GM06990 (cell line): ENCODE data around the gene MAGI2.

ENCODE experiments used
- DNase-seq: peaks from one replicate; pipeline ENCODE4 v3.0.0-alpha.2; 2011; ENCODE audit not compliant: insufficient read length; ENCODE audit errors: extremely low read depth
- H3K27me3 ChIP-seq: replicated peaks from 2 replicates; pipeline ENCODE4 v1.6.0; 2011; ENCODE audit warnings: low read length; ENCODE audit not compliant: control insufficient read depth, insufficient read depth
- H3K36me3 ChIP-seq: 2 replicates; pipeline ENCODE4 v1.5.1; 2011; ENCODE audit warnings: low read length; ENCODE audit not compliant: control insufficient read depth, insufficient read depth
- H3K4me3 ChIP-seq: replicated peaks from 2 replicates; pipeline ENCODE4 v1.5.1; 2011; ENCODE audit warnings: low read depth, mild to moderate bottlenecking, control low read depth, low read length
- TF ChIP-seq, protein P1 (sequence below): IDR thresholded peaks from 2 replicates; pipeline ENCODE4 v1.5.1; 2011; ENCODE audit warnings: low read length, control low read depth, mild to moderate bottlenecking, inconsistent platforms; ENCODE audit not compliant: insufficient read depth, poor library complexity, severe bottlenecking

The MAGI2 gene

DNA sequence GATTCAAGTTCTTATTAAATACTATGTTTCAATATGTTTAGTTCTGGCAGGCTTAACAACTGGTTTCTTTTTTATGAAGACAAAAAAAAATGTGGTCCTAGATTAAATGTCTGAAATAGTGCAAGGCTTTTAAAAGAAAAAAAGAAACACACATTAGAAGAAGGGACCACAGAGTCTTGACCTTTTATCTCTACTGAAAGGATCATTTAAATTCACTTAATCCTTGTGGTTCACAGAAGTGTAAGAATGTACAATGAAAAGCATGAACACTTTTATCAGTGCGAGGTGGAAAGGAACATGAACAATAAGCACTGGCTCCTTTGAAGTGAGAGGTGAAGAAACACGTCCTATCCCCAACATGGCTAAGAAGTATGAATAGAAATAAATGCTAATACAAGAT lies 765.1 kb downstream of the MAGI2 start:
- DNase-seq: no peak
- TF ChIP-seq, protein P1, sequence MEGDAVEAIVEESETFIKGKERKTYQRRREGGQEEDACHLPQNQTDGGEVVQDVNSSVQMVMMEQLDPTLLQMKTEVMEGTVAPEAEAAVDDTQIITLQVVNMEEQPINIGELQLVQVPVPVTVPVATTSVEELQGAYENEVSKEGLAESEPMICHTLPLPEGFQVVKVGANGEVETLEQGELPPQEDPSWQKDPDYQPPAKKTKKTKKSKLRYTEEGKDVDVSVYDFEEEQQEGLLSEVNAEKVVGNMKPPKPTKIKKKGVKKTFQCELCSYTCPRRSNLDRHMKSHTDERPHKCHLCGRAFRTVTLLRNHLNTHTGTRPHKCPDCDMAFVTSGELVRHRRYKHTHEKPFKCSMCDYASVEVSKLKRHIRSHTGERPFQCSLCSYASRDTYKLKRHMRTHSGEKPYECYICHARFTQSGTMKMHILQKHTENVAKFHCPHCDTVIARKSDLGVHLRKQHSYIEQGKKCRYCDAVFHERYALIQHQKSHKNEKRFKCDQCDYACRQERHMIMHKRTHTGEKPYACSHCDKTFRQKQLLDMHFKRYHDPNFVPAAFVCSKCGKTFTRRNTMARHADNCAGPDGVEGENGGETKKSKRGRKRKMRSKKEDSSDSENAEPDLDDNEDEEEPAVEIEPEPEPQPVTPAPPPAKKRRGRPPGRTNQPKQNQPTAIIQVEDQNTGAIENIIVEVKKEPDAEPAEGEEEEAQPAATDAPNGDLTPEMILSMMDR: no peak

DNA sequence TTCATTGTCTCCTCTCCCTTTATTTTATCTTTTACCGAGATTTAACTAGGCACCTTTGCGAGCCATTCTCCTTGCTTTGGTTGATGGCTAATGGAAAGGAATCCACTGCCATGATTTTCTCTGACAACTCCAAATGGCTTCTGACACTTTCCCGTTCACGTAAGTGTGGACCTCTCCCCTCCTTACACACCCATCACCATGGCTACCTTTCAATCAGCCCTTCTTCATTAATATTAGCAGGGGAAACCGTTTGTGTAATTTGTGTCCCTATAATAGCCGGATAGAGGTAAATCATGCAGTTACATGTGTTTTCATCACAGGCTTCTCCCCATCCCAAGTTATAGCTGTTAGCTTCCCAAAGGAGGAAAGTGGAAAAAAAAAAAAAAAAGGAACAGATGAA lies 767.3 kb downstream of the MAGI2 start:
- TF ChIP-seq, protein P1: no peak
- H3K27me3 ChIP-seq: no peaks in the 10 kb centered on the region
- DNase-seq: no peak
- no peak overlapping the region for H3K4me3 ChIP-seq
- no peaks in the 10 kb centered on the region for H3K36me3 ChIP-seq

More for the DNA sequence above, 765.1 kb downstream of the MAGI2 start:
- no peaks in the 10 kb centered on the region for H3K36me3 ChIP-seq
- H3K27me3 ChIP-seq: no peaks in the 10 kb centered on the region
- H3K4me3 ChIP-seq: no peak overlapping the region

- Histone ChIP-seq H3K27me3 (no peaks in the 10 kb centered on the region), H3K36me3 (no peaks in the 10 kb centered on the region), H3K4me3 (no peak overlapping the region)
- TF ChIP-seq, protein P1: no peak
- no peak for DNase-seq
Observed at GRCh38 chr7:78684201-78684600, 769.3 kb downstream of the MAGI2 start.

GRCh38 chr7:78683566-78683965 lies 769.9 kb downstream of the MAGI2 start:
- H3K4me3 ChIP-seq: no peak overlapping the region
- H3K36me3 ChIP-seq: no peaks in the 10 kb centered on the region
- no peak for DNase-seq
- TF ChIP-seq, protein P1: no peak
- no peaks in the 10 kb centered on the region for H3K27me3 ChIP-seq

DNA sequence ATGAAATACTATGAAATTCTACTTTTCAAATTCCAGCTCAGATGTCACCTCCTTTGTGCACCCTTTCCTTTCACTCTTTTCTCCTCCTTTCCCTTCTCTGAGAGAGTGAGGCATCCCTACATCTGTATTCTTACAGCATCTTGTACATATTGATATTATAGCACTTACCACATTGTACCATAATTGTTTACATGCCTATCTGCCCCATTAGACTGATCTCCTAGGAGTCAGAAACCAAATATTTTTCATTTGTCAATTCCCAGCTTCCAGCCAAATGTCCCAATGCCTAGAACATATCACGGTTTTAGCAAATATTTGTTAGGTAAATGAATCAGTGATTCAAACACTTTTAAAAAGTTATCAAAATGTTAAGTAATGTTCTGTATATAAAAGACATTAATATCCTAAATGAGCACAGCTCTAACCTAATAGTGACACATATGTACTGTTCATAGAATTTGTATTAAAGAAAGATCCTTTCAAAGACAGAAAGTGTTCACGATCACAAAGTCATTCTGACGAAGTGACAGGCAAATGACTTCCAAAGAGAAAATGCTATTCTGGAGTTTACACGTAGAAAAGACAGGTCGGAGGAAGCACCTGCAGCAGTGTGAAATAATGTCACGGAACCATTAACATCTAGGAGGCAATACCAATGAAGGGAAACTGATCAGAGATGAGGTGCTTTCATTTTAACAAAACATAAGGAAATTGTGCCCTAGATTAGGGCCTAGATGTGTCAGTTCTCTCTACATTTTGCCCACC lies 774.2 kb downstream of the MAGI2 start:
- no peak for DNase-seq
- no peaks in the 10 kb centered on the region for H3K36me3 ChIP-seq
- TF ChIP-seq, protein P1: no peak
- H3K4me3 ChIP-seq: no peak overlapping the region
- no peaks in the 10 kb centered on the region for H3K27me3 ChIP-seq
